Retinal pigment epithelial cell (primary cell): Measurements from ENCODE around the gene CAPN1.

ENCODE experiments used
- DNase-seq: peaks from one replicate; pipeline ENCODE4 v3.0.0-alpha.2; 2010; ENCODE audit warnings: low read depth
- H3K4me3 ChIP-seq: 2 replicates; pipeline ENCODE4 v1.5.1; 2011; ENCODE audit warnings: mild to moderate bottlenecking, low read length, control low read depth, moderate library complexity
- CTCF ChIP-seq: conservative IDR thresholded peaks from 2 replicates; pipeline ENCODE4 v1.5.1; 2011; ENCODE audit warnings: low read depth, low read length, control low read depth, inconsistent platforms

CAPN1 gene

DNA sequence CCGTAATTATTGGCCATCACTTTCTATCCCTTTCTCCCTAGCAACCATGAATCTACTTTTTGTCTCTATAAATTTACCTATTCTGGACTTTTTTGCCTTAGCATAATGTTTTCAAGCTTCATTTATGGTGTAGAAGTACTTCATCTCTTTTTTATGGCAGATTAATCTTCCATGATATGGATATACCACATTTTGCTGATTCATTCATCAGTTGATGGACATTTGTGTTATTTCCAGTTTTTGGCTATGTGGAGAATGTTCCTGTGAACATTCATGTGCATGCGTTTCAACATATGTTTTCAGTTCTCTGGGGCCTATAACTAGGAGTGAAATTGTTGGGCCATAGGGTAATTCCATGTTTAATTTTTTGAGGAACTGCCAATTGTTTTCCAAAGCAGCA lies 12.8 kb downstream of the CAPN1 start:
- no peak for DNase-seq
- no peak for TF ChIP-seq CTCF
- H3K4me3 ChIP-seq = no peak overlapping the region

- TF ChIP-seq CTCF = no peak
- DNase-seq = no peak
- H3K4me3 ChIP-seq = no peak overlapping the region
Observed at GRCh38 chr11:65204143-65204542, 22.4 kb downstream of the CAPN1 start.

DNA sequence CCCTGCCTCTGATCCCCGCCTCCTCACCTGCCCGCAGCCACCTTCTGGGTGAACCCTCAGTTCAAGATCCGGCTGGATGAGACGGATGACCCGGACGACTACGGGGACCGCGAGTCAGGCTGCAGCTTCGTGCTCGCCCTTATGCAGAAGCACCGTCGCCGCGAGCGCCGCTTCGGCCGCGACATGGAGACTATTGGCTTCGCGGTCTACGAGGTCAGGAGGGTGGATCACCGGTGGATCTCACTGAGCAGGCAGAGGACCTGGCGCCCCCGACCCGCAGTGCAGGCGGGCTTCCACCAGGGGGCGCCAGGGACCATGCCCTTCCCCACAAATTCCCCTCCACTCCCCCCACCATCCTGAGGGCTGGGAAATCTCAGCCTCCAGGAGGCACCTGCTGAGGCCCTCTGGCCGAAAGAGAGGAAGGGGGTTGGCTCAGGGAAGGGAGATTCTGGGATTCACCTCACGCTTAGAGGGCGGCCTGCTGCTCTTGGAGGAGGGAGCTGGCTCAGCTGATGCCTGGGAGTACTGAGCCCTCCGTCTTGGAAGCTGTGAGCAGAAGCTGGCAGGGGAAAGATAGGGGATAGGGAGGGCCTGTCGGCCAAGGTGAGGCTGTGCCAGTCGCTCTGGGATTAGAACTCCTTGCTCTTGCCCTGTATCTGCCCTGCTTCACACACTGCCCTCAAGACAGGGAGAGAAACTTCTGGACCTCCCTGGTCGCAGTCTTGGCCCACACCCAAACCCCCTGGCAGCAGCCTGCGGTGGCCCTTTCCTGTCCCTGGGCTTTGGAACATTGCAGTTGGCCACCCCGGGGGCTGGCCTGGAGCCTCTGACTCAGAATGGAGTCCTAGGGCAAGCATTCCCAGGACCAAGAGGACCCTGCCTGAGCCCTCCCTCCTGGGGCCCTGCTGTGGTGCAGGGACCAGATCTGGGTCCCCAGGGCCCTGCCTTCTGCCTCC lies 23.2 kb downstream of the CAPN1 start:
- no peak overlapping the region for H3K4me3 ChIP-seq
- no peak for DNase-seq
- peak; percentile 92 for TF ChIP-seq CTCF

DNA sequence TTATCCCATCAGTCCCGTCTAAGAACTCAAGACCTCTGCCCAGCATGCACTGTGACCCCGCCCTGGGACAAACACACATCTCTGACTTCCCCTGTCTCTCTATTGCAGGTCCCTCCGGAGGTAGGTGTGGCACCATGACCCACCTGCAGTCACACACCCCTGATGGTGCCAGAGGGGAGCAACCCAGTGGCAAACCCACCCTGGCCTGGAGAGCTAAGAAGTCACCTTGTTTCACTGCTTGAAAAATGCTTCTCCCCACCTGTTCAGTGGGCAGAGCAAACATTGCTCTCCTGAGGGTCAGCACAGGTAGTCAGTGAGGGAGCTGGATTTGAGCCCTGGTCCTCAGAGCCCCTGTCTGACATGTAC lies 23.9 kb downstream of the CAPN1 start:
- DNase-seq = no peak
- no peak overlapping the region for H3K4me3 ChIP-seq
- no peak for TF ChIP-seq CTCF

DNA sequence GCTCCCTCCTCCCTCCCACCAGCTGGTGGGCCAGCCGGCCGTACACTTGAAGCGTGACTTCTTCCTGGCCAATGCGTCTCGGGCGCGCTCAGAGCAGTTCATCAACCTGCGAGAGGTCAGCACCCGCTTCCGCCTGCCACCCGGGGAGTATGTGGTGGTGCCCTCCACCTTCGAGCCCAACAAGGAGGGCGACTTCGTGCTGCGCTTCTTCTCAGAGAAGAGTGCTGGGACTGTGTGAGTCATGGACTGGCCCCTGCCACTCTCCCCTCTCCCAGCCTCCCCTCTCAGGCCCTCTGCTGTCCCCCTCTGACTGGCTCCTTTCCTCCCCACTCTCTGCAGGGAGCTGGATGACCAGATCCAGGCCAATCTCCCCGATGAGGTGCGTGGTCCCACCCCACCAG lies 24.7 kb downstream of the CAPN1 start:
- TF ChIP-seq CTCF = no peak
- no peak for DNase-seq
- no peak overlapping the region for H3K4me3 ChIP-seq

DNA sequence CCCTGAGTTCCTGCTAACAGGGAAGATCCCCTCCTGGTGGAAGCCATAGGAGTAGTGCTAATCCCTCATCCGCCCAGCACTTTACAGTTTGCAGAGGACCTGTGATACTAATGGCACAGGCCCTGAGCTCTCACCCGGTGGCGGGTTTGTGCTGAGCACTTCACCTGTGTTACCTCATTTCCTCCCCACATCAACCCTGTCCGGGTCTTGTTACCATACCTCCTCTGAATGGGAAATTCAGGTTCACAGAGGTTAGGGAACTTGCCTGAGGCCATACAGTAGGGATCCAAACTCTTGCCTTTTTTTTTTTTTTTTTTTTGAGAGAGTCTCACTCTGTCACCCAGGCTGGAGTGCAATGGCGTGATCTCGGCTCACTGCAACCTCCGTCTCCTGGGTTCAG lies 25.2 kb downstream of the CAPN1 start:
- no peak overlapping the region for H3K4me3 ChIP-seq
- DNase-seq = no peak
- TF ChIP-seq CTCF = no peak
